Measurements from ENCODE around the gene RND1. TPM values are rescaled to one million over a fixed set of nuclear protein-coding genes. Genes with fewer than 3 reads are reported as not detected.

RND1 gene
- total and polyA plus RNA-seq, 2 of the 8 experiments (the other 6 are each of a cell fraction or from before 2014, with no cell fraction given), result 15.8 to 17.1 TPM

GRCh38 chr12:48862760-48863159 is 2.9 kb downstream of the RND1 start:
- no peak for DNase-seq (ENCODE audit: low read depth in 1 of 2, low spot score in 2 of 2)
- Histone ChIP-seq H3K4me1 (replicated peaks in 1 of 4; ENCODE audit: control insufficient read depth in 3 of 4, insufficient read depth in 4 of 4, low read length in 3 of 4) (peaks cover 7 to 26% (median 18%) of the 10 kb centered on the region in 4 experiments), H2BK20ac (ENCODE audit: low read length) (no peak overlapping the region), H3K4ac (replicated peaks; ENCODE audit: insufficient read length, low read depth, low read length) (no peak overlapping the region), H3K56ac (replicated peaks; ENCODE audit: insufficient read length, low read depth, low read length) (no peak overlapping the region), H4K20me1 (replicated peaks in 1 of 2; ENCODE audit: control insufficient read depth in 1 of 2, insufficient read depth in 2 of 2, low read length in 2 of 2) (peaks cover 10 to 20% of the 10 kb centered on the region in 2 experiments), H4K91ac (replicated peaks; ENCODE audit: insufficient read length, low read length) (no peak overlapping the region), H3K27me3 (replicated peaks in 1 of 4; ENCODE audit: control insufficient read depth in 3 of 4, extremely low read depth in 1 of 4, insufficient read depth in 3 of 4, low read length in 3 of 4) (no peaks in the 10 kb centered on the region), H4K5ac (ENCODE audit: insufficient read length, low read depth, low read length) (no peak overlapping the region), H3K23me2 (ENCODE audit: low read depth, low read length) (peaks cover 10% of the 10 kb centered on the region), H3K14ac (ENCODE audit: insufficient read length) (no peak overlapping the region), H2BK12ac (ENCODE audit: low read depth, low read length) (no peak overlapping the region), H2AFZ (ENCODE audit: low read length) (no peak overlapping the region), H2BK120ac (replicated peaks; ENCODE audit: low read depth, low read length) (no peak overlapping the region), H3K9me3 (ENCODE audit: insufficient read depth in 2 of 2, low read depth in 1 of 2, low read length in 1 of 2) (no peaks in the 10 kb centered on the region), H4K8ac (ENCODE audit: extremely low read depth, insufficient read depth, low read length) (no peak overlapping the region; the same call in 1 of the 2 replicates), H3K18ac (ENCODE audit: extremely low read depth, low read length) (no peak overlapping the region; the same call in 1 of the 2 replicates), H3K23ac (ENCODE audit: insufficient read length) (no peak overlapping the region), H2BK5ac (ENCODE audit: low read depth, low read length) (no peak overlapping the region), H3K27ac (ENCODE audit: low read depth, low read length) (no peak overlapping the region), H2BK15ac (ENCODE audit: low read length) (no peak overlapping the region), H3K79me2 (ENCODE audit: control insufficient read depth in 1 of 2, insufficient read depth in 2 of 2, low read length in 2 of 2) (peaks cover 3 to 33% of the 10 kb centered on the region in 2 experiments; a peak in 3 of 4 replicates), H3K4me3 (ENCODE audit: extremely low read depth in 1 of 4, insufficient read depth in 2 of 4, low read depth in 3 of 4, low read length in 4 of 4) (peak overlapping the region in 1 of 4 experiments; percentile 84; a peak in 1 of 8 replicates), H3K9ac (replicated peaks in 1 of 4; ENCODE audit: extremely low read depth in 1 of 4, low read depth in 3 of 4, low read length in 3 of 4) (peak overlapping the region in 1 of 4 experiments; percentile 31; a peak in 1 of 7 replicates), H3K4me2 (ENCODE audit: insufficient read depth in 1 of 2, low read depth in 2 of 2, low read length in 2 of 2) (peak overlapping the region; percentile 74 to 84; a peak in 3 of 4 replicates), H2AK5ac (ENCODE audit: low read depth, low read length) (no peak overlapping the region), H3K79me1 (ENCODE audit: low read depth, low read length) (no peaks in the 10 kb centered on the region; the same call in 1 of the 2 replicates), H3K36me3 (ENCODE audit: control insufficient read depth in 2 of 4, insufficient read depth in 4 of 4, low read length in 3 of 4) (peaks cover 22 to 45% (median 28%) of the 10 kb centered on the region in 4 experiments)
- 75% methylated on average over 5 of the region's 5 CpGs; no CpG with 5 or more reads in 1 of the 2 experiments for WGBS, 2 experiments (ENCODE audit: extremely low coverage in 1 of 2, insufficient coverage in 1 of 2, insufficient read length in 1 of 2, insufficient replicate concordance in 2 of 2, low coverage in 1 of 2, low lambda C conversion rate in 2 of 2, missing lambda C conversion rate in 1 of 2)
- ChIA-PET CTCF (ENCODE audit: partially characterized antibody) (interaction anchor here (0.7 to 26.4 kb wide), 6 partner anchors 8 to 116 kb away, joined by 3 to 678 read pairs (median 3); partner anchors contain the start of genes DDX23 and WNT1), POLR2A (ENCODE audit: partially characterized antibody) (interaction anchor here (1.3 to 22.9 kb wide), 4 partner anchors 9 to 95 kb away, joined by 4 to 651 read pairs (median 104); partner anchors contain the start of genes ARF3 and DDX23)
- no peak for FAIRE-seq
- TF ChIP-seq PHF8 (conservative IDR thresholded peaks at IDR 0.05; ENCODE audit: low read depth, low read length), result no peak
- no peak for TF ChIP-seq SP2 (IDR thresholded peaks at IDR 0.05; ENCODE audit: low read length)
- no peak for TF ChIP-seq KDM1A (IDR thresholded peaks at IDR 0.05; ENCODE audit: borderline replicate concordance, low read length)
- TF ChIP-seq CBX5 (IDR thresholded peaks at IDR 0.05; ENCODE audit: low read depth, low read length), result no peak
- TF ChIP-seq NANOG (IDR thresholded peaks at IDR 0.05; ENCODE audit: insufficient read depth, low read depth, low read length, poor library complexity, severe bottlenecking), result no peak
- no peak for TF ChIP-seq SP1 (IDR thresholded peaks at IDR 0.05; ENCODE audit: low read depth, low read length)
- TF ChIP-seq TBP (IDR thresholded peaks at IDR 0.05; ENCODE audit: low read depth, low read length), result no peak
- no peak for TF ChIP-seq CHD1 (IDR thresholded peaks at IDR 0.05; ENCODE audit: low read depth, low read length)
